GM12892 (cell line): ENCODE measurements around the gene KAZN.

Experiments used
- POLR2A ChIP-seq: IDR thresholded peaks from 2 replicates; pipeline ENCODE4 v1.6.1; 2011; ENCODE audit warnings: low read depth, low read length, control low read depth
- POLR2AphosphoS5 ChIP-seq: IDR thresholded peaks from 2 replicates; pipeline ENCODE4 v1.6.1; 2011; ENCODE audit warnings: low read depth, low read length, control low read depth

DNA sequence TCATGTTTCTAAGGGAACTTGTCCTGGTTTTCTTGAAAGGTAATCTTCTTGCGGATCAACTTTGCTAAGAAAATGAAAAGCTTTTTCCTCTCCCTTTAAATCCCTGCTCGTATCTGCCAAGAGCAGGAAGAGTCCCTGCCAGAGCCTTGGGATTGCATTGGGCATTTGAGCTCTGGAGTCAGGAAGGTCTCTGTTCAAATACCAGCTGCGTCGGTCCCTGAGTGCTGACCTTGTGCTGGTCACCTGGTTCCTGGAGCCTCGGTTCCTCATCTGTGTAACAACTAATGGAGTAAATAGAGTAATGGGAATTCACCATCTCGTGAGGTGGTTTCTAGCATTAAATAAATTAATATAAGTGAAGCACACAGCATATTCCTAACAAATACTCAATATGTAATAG is 280.5 kb downstream of the KAZN start:
- no peak for TF ChIP-seq POLR2A
- TF ChIP-seq POLR2AphosphoS5 = no peak
